ENCODE results near the gene TJP3. TPM values are rescaled to one million over a fixed set of nuclear protein-coding genes. Genes with fewer than 3 reads are reported as not detected.

Gene TJP3
- total RNA-seq, 4 donors from 2014 or later: 0.06 to 4.2 (median 0.17) TPM; not detected in 1

- Histone ChIP-seq H3K36me3 (peaks cover 32 to 52% (median 46%) of the 10 kb centered on the region in 4 donors), H3K9me3 (no peaks in the 10 kb centered on the region)
- WGBS: 95% methylated on average over 7 of the region's 7 CpGs
Observed at GRCh38 chr19:3768748-3769099, 60.5 kb downstream of the TJP3 start.

GRCh38 chr19:3769494-3769893 is 61.3 kb downstream of the TJP3 start:
- intact Hi-C loops (cut with DNase I): loop anchor here (10.0 kb wide), 1 partner anchor 205 kb away; the partner anchor contains the start of gene DAPK3
- no peak overlapping the region for H3K27ac ChIP-seq (replicated peaks in 1 of 4)
- no peaks in the 10 kb centered on the region for H3K9me3 ChIP-seq
- DNase-seq (ENCODE audit: extremely low spot score): no peak
- peaks cover 0 to 18% (median 0%) of the 10 kb centered on the region in 4 donors for H3K27me3 ChIP-seq
- TF ChIP-seq POLR2A (IDR thresholded peaks at IDR 0.05; ENCODE audit: low read depth): no peak
- peaks cover 0 to 7% (median 0%) of the 10 kb centered on the region in 4 donors for H3K4me1 ChIP-seq
- 83% methylated on average over 7 of the region's 17 CpGs for WGBS
- H3K36me3 ChIP-seq: peaks cover 32 to 52% (median 46%) of the 10 kb centered on the region in 4 donors
- H3K4me3 ChIP-seq: no peak overlapping the region

More at GRCh38 chr19:3768748-3769099, 60.5 kb downstream of the TJP3 start:
- Histone ChIP-seq H3K27me3 (peaks cover 0 to 18% (median 0%) of the 10 kb centered on the region in 4 donors), H3K4me3 (no peak overlapping the region), H3K27ac (replicated peaks in 1 of 4) (no peak overlapping the region), H3K4me1 (peaks cover 0 to 12% (median 3%) of the 10 kb centered on the region in 4 donors)
- DNase-seq (ENCODE audit: extremely low spot score): no peak
- intact Hi-C loops (cut with DNase I): loop anchor here (10.0 kb wide), 1 partner anchor 206 kb away; the partner anchor contains the start of gene DAPK3
- TF ChIP-seq POLR2AphosphoS5 (IDR thresholded peaks at IDR 0.05): no peak
- no peak for TF ChIP-seq POLR2A (IDR thresholded peaks at IDR 0.05; ENCODE audit: low read depth)
- no peak for TF ChIP-seq CTCF (IDR thresholded peaks at IDR 0.05)
- TF ChIP-seq EP300 (IDR thresholded peaks at IDR 0.05): no peak

GRCh38 chr19:3770136-3770999 is 62.2 kb downstream of the TJP3 start:
- DNase-seq (ENCODE audit: extremely low spot score): no peak
- H3K4me1 ChIP-seq: peaks cover 0 to 7% (median 0%) of the 10 kb centered on the region in 4 donors
- TF ChIP-seq POLR2AphosphoS5 (IDR thresholded peaks at IDR 0.05) (no peak), POLR2A (IDR thresholded peaks at IDR 0.05; ENCODE audit: low read depth) (no peak), EP300 (IDR thresholded peaks at IDR 0.05) (no peak), CTCF (IDR thresholded peaks at IDR 0.05) (no peak)
- WGBS: 80% methylated on average over 19 of the region's 53 CpGs
- peaks cover 0 to 18% (median 0%) of the 10 kb centered on the region in 4 donors for H3K27me3 ChIP-seq
- H3K9me3 ChIP-seq: no peaks in the 10 kb centered on the region
- H3K27ac ChIP-seq (replicated peaks in 1 of 4): no peak overlapping the region
- intact Hi-C loops (cut with DNase I): no loop called here
- H3K4me3 ChIP-seq: no peak overlapping the region
- peaks cover 28 to 47% (median 41%) of the 10 kb centered on the region in 4 donors for H3K36me3 ChIP-seq

- Histone ChIP-seq H3K36me3 (peaks cover 19 to 38% (median 32%) of the 10 kb centered on the region in 4 donors), H3K27ac (replicated peaks in 1 of 4) (no peak overlapping the region), H3K4me1 (peaks cover 0 to 7% (median 0%) of the 10 kb centered on the region in 4 donors), H3K27me3 (peaks cover 0 to 18% (median 0%) of the 10 kb centered on the region in 4 donors), H3K9me3 (no peaks in the 10 kb centered on the region), H3K4me3 (no peak overlapping the region)
- intact Hi-C loops (cut with DNase I): no loop called here
- WGBS: 73% methylated on average over 19 of the region's 35 CpGs
- TF ChIP-seq POLR2AphosphoS5 (IDR thresholded peaks at IDR 0.05) (no peak), EP300 (IDR thresholded peaks at IDR 0.05) (no peak), POLR2A (IDR thresholded peaks at IDR 0.05; ENCODE audit: low read depth) (no peak), CTCF (IDR thresholded peaks at IDR 0.05) (no peak)
- DNase-seq (ENCODE audit: extremely low spot score): no peak
Observed at GRCh38 chr19:3771000-3771905, 63.1 kb downstream of the TJP3 start.

All from esophagus muscularis mucosa (tissue), 4 donors.